ENCODE measurements around the gene PCBP3.

The PCBP3 gene

GRCh38 chr21:45740491-45741357, 97.2 kb downstream of the PCBP3 start:
- Histone ChIP-seq H3K27me3 (ENCODE audit: insufficient read depth, poor library complexity, severe bottlenecking) (no peaks in the 10 kb centered on the region), H3K4me3 (replicated peaks; ENCODE audit: insufficient read depth, low read length) (no peak overlapping the region), H3K27ac (replicated peaks) (no peak overlapping the region)
- DNase-seq (ENCODE audit: low read depth in 1 of 2, low spot score in 1 of 2), result no peak
- no peak for TF ChIP-seq REST (IDR thresholded peaks at IDR 0.05; ENCODE audit: insufficient replicate concordance, low read depth)
- TF ChIP-seq GABPA (IDR thresholded peaks at IDR 0.05; ENCODE audit: low read depth), result no peak
- no peak for TF ChIP-seq POLR2AphosphoS5 (IDR thresholded peaks at IDR 0.05; ENCODE audit: low read depth)
- TF ChIP-seq SPI1 (IDR thresholded peaks at IDR 0.05; ENCODE audit: borderline replicate concordance, low read depth), result no peak
- TF ChIP-seq CTCF (IDR thresholded peaks at IDR 0.05; ENCODE audit: insufficient read depth, low read length), result no peak

- no peak for DNase-seq (ENCODE audit: low read depth in 1 of 2, low spot score in 1 of 2)
- Histone ChIP-seq H3K27me3 (ENCODE audit: insufficient read depth, poor library complexity, severe bottlenecking) (no peaks in the 10 kb centered on the region), H3K4me3 (replicated peaks; ENCODE audit: insufficient read depth, low read length) (no peak overlapping the region), H3K27ac (replicated peaks) (no peak overlapping the region)
- no peak for TF ChIP-seq REST (IDR thresholded peaks at IDR 0.05; ENCODE audit: insufficient replicate concordance, low read depth)
- TF ChIP-seq POLR2AphosphoS5 (IDR thresholded peaks at IDR 0.05; ENCODE audit: low read depth), result no peak
- TF ChIP-seq CTCF (IDR thresholded peaks at IDR 0.05; ENCODE audit: insufficient read depth, low read length), result no peak
- TF ChIP-seq SPI1 (IDR thresholded peaks at IDR 0.05; ENCODE audit: borderline replicate concordance, low read depth), result no peak
- TF ChIP-seq GABPA (IDR thresholded peaks at IDR 0.05; ENCODE audit: low read depth), result no peak
Measured at GRCh38 chr21:45741691-45742090, 98.2 kb downstream of the PCBP3 start.

GRCh38 chr21:45742247-45742646, 98.7 kb downstream of the PCBP3 start:
- no peak for DNase-seq (ENCODE audit: low read depth in 1 of 2, low spot score in 1 of 2)
- Histone ChIP-seq H3K27me3 (ENCODE audit: insufficient read depth, poor library complexity, severe bottlenecking) (no peaks in the 10 kb centered on the region), H3K4me3 (replicated peaks; ENCODE audit: insufficient read depth, low read length) (no peak overlapping the region), H3K27ac (replicated peaks) (no peak overlapping the region)
- TF ChIP-seq GABPA (IDR thresholded peaks at IDR 0.05; ENCODE audit: low read depth) (no peak), CTCF (IDR thresholded peaks at IDR 0.05; ENCODE audit: insufficient read depth, low read length) (no peak), REST (IDR thresholded peaks at IDR 0.05; ENCODE audit: insufficient replicate concordance, low read depth) (no peak), POLR2AphosphoS5 (IDR thresholded peaks at IDR 0.05; ENCODE audit: low read depth) (no peak), SPI1 (IDR thresholded peaks at IDR 0.05; ENCODE audit: borderline replicate concordance, low read depth) (no peak)
